H1 (cell line): Measurements from ENCODE around the gene BCL2L1. TPM values are rescaled to one million over a fixed set of nuclear protein-coding genes. Genes with fewer than 3 reads are reported as not detected.

Source experiments
- CTCF ChIA-PET: fragments of 300-600 bp; sonication (Branson Sonifier 250); formaldehyde crosslinking; loops from one replicate; lab custom pipeline; 2021; ENCODE audit not compliant: partially characterized antibody; lab: Charles Lee
- POLR2A ChIA-PET: fragments of 300-600 bp; sonication (Branson Sonifier 250); formaldehyde crosslinking; loops from one replicate; lab custom pipeline; 2021; ENCODE audit warnings: inconsistent platforms; ENCODE audit not compliant: partially characterized antibody; lab: Charles Lee
- DNase-seq, 2 experiments: peaks; one replicate each; pipeline versions ENCODE4 v3.0.0 to v3.0.0-alpha.2; 2010 to 2022; ENCODE audit warnings: low spot score in 2 of 2, low read depth in 1 of 2, mixed read lengths in 1 of 2
- FAIRE-seq: peaks from 2 replicates; lab custom pipeline; 2011; peaks lifted over from hg19 to GRCh38; lab: Jason Lieb, UNC
- H2AFZ ChIP-seq: 2 replicates; pipeline ENCODE4 v1.8.1; 2012; ENCODE audit warnings: low read length, inconsistent platforms
- H2AK5ac ChIP-seq: 2 replicates; pipeline ENCODE4 v1.6.1; 2013; ENCODE audit warnings: low read depth, low read length
- H2BK120ac ChIP-seq: replicated peaks from 2 replicates; pipeline ENCODE3; 2013; ENCODE audit warnings: low read depth, low read length, inconsistent platforms
- H2BK12ac ChIP-seq: 2 replicates; pipeline ENCODE4 v1.6.1; 2013; ENCODE audit warnings: low read depth, low read length
- H2BK15ac ChIP-seq: 2 replicates; pipeline ENCODE4 v1.6.1; 2013; ENCODE audit warnings: low read length
- H2BK20ac ChIP-seq: 2 replicates; pipeline ENCODE4 v1.6.1; 2013; ENCODE audit warnings: low read length
- H2BK5ac ChIP-seq: 2 replicates; pipeline ENCODE4 v1.6.1; 2013; ENCODE audit warnings: low read depth, low read length
- H3K14ac ChIP-seq: 2 replicates; pipeline ENCODE4 v1.6.1; 2013; ENCODE audit warnings: inconsistent platforms; ENCODE audit not compliant: insufficient read length
- H3K18ac ChIP-seq: 2 replicates; pipeline ENCODE4 v1.6.1; 2013; ENCODE audit warnings: low read length; ENCODE audit errors: extremely low read depth
- H3K23ac ChIP-seq: 2 replicates; pipeline ENCODE4 v1.6.1; 2013; ENCODE audit warnings: inconsistent platforms; ENCODE audit not compliant: insufficient read length
- H3K23me2 ChIP-seq: 2 replicates; pipeline ENCODE4 v1.6.1; 2013; ENCODE audit warnings: low read depth, low read length
- H3K27ac ChIP-seq: 2 replicates; pipeline ENCODE4 v1.6.1; 2011; ENCODE audit warnings: low read depth, low read length, inconsistent platforms
- H3K27me3 ChIP-seq, 4 experiments: replicated peaks in 1 of 4; 1 replicate in 1 of 4; 2 replicates in 3 of 4; pipeline versions ENCODE4 v1.6.1 to v1.8.1; 2011 to 2013; ENCODE audit warnings: low read length in 3 of 4, mild to moderate bottlenecking in 3 of 4, inconsistent platforms in 2 of 4, mixed read lengths in 2 of 4, moderate library complexity in 1 of 4; ENCODE audit not compliant: control insufficient read depth in 3 of 4, insufficient read depth in 3 of 4; ENCODE audit errors: extremely low read depth in 1 of 4
- H3K36me3 ChIP-seq, 4 experiments: 2 replicates each; pipeline versions ENCODE4 v1.6.1 to v1.8.1; 2011 to 2013; ENCODE audit warnings: mild to moderate bottlenecking in 4 of 4, low read length in 3 of 4, moderate library complexity in 2 of 4, control low read depth in 1 of 4, inconsistent platforms in 1 of 4; ENCODE audit not compliant: insufficient read depth in 4 of 4, control insufficient read depth in 2 of 4
- H3K4ac ChIP-seq: replicated peaks from 2 replicates; pipeline ENCODE3; 2013; ENCODE audit warnings: low read length, low read depth, mixed read lengths, inconsistent platforms; ENCODE audit not compliant: insufficient read length
- H3K4me1 ChIP-seq, 4 experiments: replicated peaks in 1 of 4; 1 replicate in 1 of 4; 2 replicates in 3 of 4; pipeline versions ENCODE4 v1.6.1 to v1.8.1; 2011 to 2013; ENCODE audit warnings: low read length in 3 of 4, inconsistent platforms in 2 of 4, mixed read lengths in 1 of 4; ENCODE audit not compliant: insufficient read depth in 4 of 4, control insufficient read depth in 3 of 4
- H3K4me2 ChIP-seq, 2 experiments: 2 replicates each; pipeline versions ENCODE4 v1.6.1 to v1.8.1; 2011 to 2013; ENCODE audit warnings: low read depth in 2 of 2, low read length in 2 of 2, control low read depth in 1 of 2, inconsistent platforms in 1 of 2, mild to moderate bottlenecking in 1 of 2; ENCODE audit not compliant: insufficient read depth in 1 of 2
- H3K4me3 ChIP-seq, 4 experiments: fragments of 200-600, 300-600 bp in 1 of 4; sonication (generic), shearing (Covaris generic), sonication (Bioruptor Twin) in 1 of 4; 2 replicates each; pipeline versions ENCODE4 v1.5.1 to v1.8.1; 2011 to 2016; ENCODE audit warnings: low read length in 4 of 4, low read depth in 3 of 4, control low read depth in 2 of 4, inconsistent platforms in 2 of 4, mild to moderate bottlenecking in 2 of 4, mixed read lengths in 1 of 4, moderate library complexity in 1 of 4; ENCODE audit not compliant: insufficient read depth in 2 of 4; ENCODE audit errors: extremely low read depth in 1 of 4
- H3K56ac ChIP-seq: replicated peaks from 2 replicates; pipeline ENCODE3; 2013; ENCODE audit warnings: low read depth, mild to moderate bottlenecking, mixed read lengths, low read length, inconsistent platforms; ENCODE audit not compliant: insufficient read length
- H3K79me1 ChIP-seq: 2 replicates; pipeline ENCODE4 v1.6.1; 2013; ENCODE audit warnings: low read depth, low read length, control low read depth
- H3K79me2 ChIP-seq, 2 experiments: 2 replicates each; pipeline versions ENCODE4 v1.6.1 to v1.8.1; 2012 to 2013; ENCODE audit warnings: low read length in 2 of 2, mild to moderate bottlenecking in 2 of 2, inconsistent platforms in 1 of 2; ENCODE audit not compliant: insufficient read depth in 2 of 2, control insufficient read depth in 1 of 2
- H3K9ac ChIP-seq, 4 experiments: replicated peaks in 1 of 4; 1 replicate in 1 of 4; 2 replicates in 3 of 4; pipeline versions ENCODE4 v1.6.1 to v1.8.1; 2011 to 2013; ENCODE audit warnings: low read depth in 3 of 4, low read length in 3 of 4, control low read depth in 2 of 4, mild to moderate bottlenecking in 2 of 4, moderate library complexity in 2 of 4, inconsistent platforms in 1 of 4; ENCODE audit errors: extremely low read depth in 1 of 4
- H3K9me3 ChIP-seq, 2 experiments: 2 replicates each; pipeline versions ENCODE4 v1.6.1 to v1.8.1; 2012 to 2013; ENCODE audit warnings: mild to moderate bottlenecking in 2 of 2, moderate library complexity in 2 of 2, control low read depth in 1 of 2, inconsistent platforms in 1 of 2, low read depth in 1 of 2, low read length in 1 of 2, mixed read lengths in 1 of 2; ENCODE audit not compliant: insufficient read depth in 2 of 2
- H4K20me1 ChIP-seq, 2 experiments: replicated peaks in 1 of 2; 2 replicates each; pipeline versions ENCODE3 to v1.8.1; 2011 to 2013; ENCODE audit warnings: inconsistent platforms in 2 of 2, low read length in 2 of 2, mild to moderate bottlenecking in 1 of 2; ENCODE audit not compliant: insufficient read depth in 2 of 2, control insufficient read depth in 1 of 2
- H4K5ac ChIP-seq: 2 replicates; pipeline ENCODE4 v1.6.1; 2013; ENCODE audit warnings: low read length, low read depth, mixed read lengths, inconsistent platforms; ENCODE audit not compliant: insufficient read length
- H4K8ac ChIP-seq: 2 replicates; pipeline ENCODE4 v1.8.0; 2013; ENCODE audit warnings: mild to moderate bottlenecking, moderate library complexity, low read length, inconsistent platforms; ENCODE audit not compliant: insufficient read depth; ENCODE audit errors: extremely low read depth
- H4K91ac ChIP-seq: replicated peaks from 2 replicates; pipeline ENCODE3; 2013; ENCODE audit warnings: low read length, mixed read lengths, inconsistent platforms; ENCODE audit not compliant: insufficient read length
- KDM4A ChIP-seq: IDR thresholded peaks from one replicate; pipeline ENCODE4 v1.7.1; 2012; ENCODE audit warnings: low read depth, mild to moderate bottlenecking, moderate library complexity, low read length, inconsistent platforms; ENCODE audit not compliant: severe bottlenecking
- MAFK ChIP-seq: IDR thresholded peaks from 2 replicates; pipeline ENCODE4 v1.6.1; 2012; ENCODE audit warnings: low read depth, mild to moderate bottlenecking, improper control_type of control experiment, low read length
- RXRA ChIP-seq: IDR thresholded peaks from 2 replicates; pipeline ENCODE4 v1.6.1; 2011; ENCODE audit warnings: low read depth, mild to moderate bottlenecking, low read length, moderate library complexity; ENCODE audit not compliant: insufficient read depth
- WGBS, 2 experiments: shearing (Covaris generic) in 1 of 2; methylation state at CpG; one replicate each; pipeline versions ENCODE4 v1.1.6 to v1.1.7; 2013 to 2015; ENCODE audit warnings: low lambda C conversion rate in 2 of 2, mixed read lengths in 2 of 2, inconsistent platforms in 1 of 2, low coverage in 1 of 2, missing lambda C conversion rate in 1 of 2; ENCODE audit not compliant: insufficient replicate concordance in 2 of 2, insufficient coverage in 1 of 2, insufficient read length in 1 of 2; ENCODE audit errors: extremely low coverage in 1 of 2, missing lambda C conversion rate in 1 of 2; 5-methylcytosine and 5-hydroxymethylcytosine counted together
- polyA plus RNA-seq, 7 experiments: library from polyadenylated mRNA; depleted of rRNA in 3 of 7; stranded (reverse) in 5 of 7; unstranded in 2 of 7; fragments of >200 nt in 5 of 7; fragments of 200-250 nt in 2 of 7; gene quantifications; 1 replicate in 5 of 7; 2 replicates in 1 of 7; 4 replicates in 1 of 7; pipeline versions ENCODE4 v1.2.1 to v1.2.3, GENCODE V29; 2011 to 2013; ENCODE audit warnings: missing spikeins in 2 of 7, mixed read lengths in 2 of 7
- total RNA-seq: library from RNA; stranded (reverse); fragmentation: NEBNext Ultra II Directional; extraction: Animal tissue kit (Norgen Biotek cat#: 25700); gene quantifications from 2 replicates; pipeline ENCODE4 v1.2.1, GENCODE V29; 2021

BCL2L1 gene
- total and polyA plus RNA-seq, 2 of the 8 experiments (the other 6 are each of a cell fraction or from before 2014, with no cell fraction given), result 64.9 to 66.1 TPM

DNA sequence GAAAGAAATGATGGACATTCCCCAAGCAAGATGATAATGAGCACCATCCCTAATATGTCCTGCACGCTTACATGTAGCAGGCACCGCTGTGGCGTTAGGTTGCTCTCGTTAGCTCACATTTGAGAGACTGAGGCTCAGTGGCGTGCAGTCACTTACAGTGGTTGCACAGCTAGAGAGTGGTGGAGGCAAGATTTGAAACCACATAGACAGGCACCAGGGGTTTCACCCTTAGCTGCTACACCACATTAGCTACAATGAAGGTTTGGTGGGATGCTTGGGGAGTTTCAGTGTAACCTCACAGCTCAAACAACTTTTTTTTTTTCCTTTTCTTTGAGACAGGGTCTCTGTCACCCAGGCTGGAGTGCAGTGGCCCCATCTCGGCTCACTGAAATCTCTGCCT is 81.3 kb downstream of the BCL2L1 start:
- H3K27ac ChIP-seq, result no peak overlapping the region
- no peak overlapping the region for H4K91ac ChIP-seq
- no peak overlapping the region for H3K23ac ChIP-seq
- no peak overlapping the region for H2AK5ac ChIP-seq
- no peak overlapping the region for H3K56ac ChIP-seq
- H3K9ac ChIP-seq, result no peak overlapping the region
- H4K20me1 ChIP-seq, result peaks cover 0 to 2% of the 10 kb centered on the region in 2 experiments
- no peak overlapping the region for H2BK5ac ChIP-seq
- no peaks in the 10 kb centered on the region for H3K79me1 ChIP-seq
- no peaks in the 10 kb centered on the region for H3K79me2 ChIP-seq
- peaks cover 0 to 3% (median 2%) of the 10 kb centered on the region in 4 experiments; a peak in 3 of 7 replicates for H3K4me1 ChIP-seq
- H4K8ac ChIP-seq, result no peak overlapping the region
- CTCF ChIA-PET, result interaction anchor here (0.6 to 3.7 kb wide), 14 partner anchors 10 to 1004 kb away, joined by 3 to 21 read pairs (median 4); no protein-coding TSS in a partner anchor
- WGBS, 2 experiments, result 95% methylated on average over 6 of the region's 6 CpGs; no CpG with 5 or more reads in 1 of the 2 experiments
- H3K4ac ChIP-seq, result no peak overlapping the region
- H2BK120ac ChIP-seq, result no peak overlapping the region
- no peak overlapping the region for H3K4me2 ChIP-seq
- no peak overlapping the region for H2BK15ac ChIP-seq
- H3K36me3 ChIP-seq, result no peaks in the 10 kb centered on the region
- no peak for FAIRE-seq
- no peaks in the 10 kb centered on the region for H3K27me3 ChIP-seq
- POLR2A ChIA-PET, result interaction anchor here (0.6 to 1.1 kb wide), 4 partner anchors 9 to 327 kb away, joined by 3 to 4 read pairs (median 3); no protein-coding TSS in a partner anchor
- H3K23me2 ChIP-seq, result no peaks in the 10 kb centered on the region
- H3K9me3 ChIP-seq, result no peaks in the 10 kb centered on the region
- H3K14ac ChIP-seq, result no peak overlapping the region
- no peak for DNase-seq
- H2AFZ ChIP-seq, result no peak overlapping the region
- 0 out of 2 replicates have a peak overlapping the region, but pooled peaks have one; percentile 44 for H2BK12ac ChIP-seq
- no peak overlapping the region for H3K4me3 ChIP-seq
- H2BK20ac ChIP-seq, result no peak overlapping the region
- H4K5ac ChIP-seq, result no peak overlapping the region
- H3K18ac ChIP-seq, result no peak overlapping the region
- TF ChIP-seq MAFK (no peak), KDM4A (no peak), RXRA (no peak)
